HCT116 (cell line): Measurements from ENCODE around the gene SERTAD2.

Experiments used
- FOSL1 ChIP-seq: IDR thresholded peaks from 2 replicates; pipeline ENCODE4 v1.6.1; 2012; ENCODE audit warnings: low read depth
- TCF7L2 ChIP-seq: IDR thresholded peaks from 2 replicates; pipeline ENCODE4 v1.7.0; 2011; ENCODE audit warnings: borderline replicate concordance, inconsistent platforms; ENCODE audit not compliant: insufficient read depth, insufficient read length; ENCODE audit errors: extremely low read depth
- TF ChIP-seq, protein P1 (sequence below): IDR thresholded peaks from 2 replicates; pipeline ENCODE4 v1.6.1; 2012; ENCODE audit warnings: low read depth

DNA sequence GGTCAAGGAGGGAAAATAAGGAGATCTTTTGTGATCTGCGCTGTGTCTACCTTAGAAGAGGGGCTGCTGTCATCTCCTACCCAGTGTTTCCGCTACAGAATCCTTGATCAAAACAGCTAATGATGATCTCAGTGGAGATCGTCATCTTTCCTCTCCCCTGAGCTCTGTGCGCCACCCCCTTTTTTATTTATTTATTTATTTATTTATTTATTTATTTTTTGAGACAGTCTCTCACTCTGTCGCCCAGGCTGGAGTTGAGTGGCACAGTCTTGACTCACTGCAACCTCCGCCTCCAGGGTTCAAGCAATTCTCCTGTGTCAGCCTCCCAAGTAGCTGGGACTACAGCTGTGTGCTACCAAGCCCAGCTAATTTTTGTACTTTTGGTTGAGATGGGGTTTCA, 55.5 kb downstream of the SERTAD2 start:
- TF ChIP-seq FOSL1: no peak
- TF ChIP-seq TCF7L2: no peak
- TF ChIP-seq, protein P1, sequence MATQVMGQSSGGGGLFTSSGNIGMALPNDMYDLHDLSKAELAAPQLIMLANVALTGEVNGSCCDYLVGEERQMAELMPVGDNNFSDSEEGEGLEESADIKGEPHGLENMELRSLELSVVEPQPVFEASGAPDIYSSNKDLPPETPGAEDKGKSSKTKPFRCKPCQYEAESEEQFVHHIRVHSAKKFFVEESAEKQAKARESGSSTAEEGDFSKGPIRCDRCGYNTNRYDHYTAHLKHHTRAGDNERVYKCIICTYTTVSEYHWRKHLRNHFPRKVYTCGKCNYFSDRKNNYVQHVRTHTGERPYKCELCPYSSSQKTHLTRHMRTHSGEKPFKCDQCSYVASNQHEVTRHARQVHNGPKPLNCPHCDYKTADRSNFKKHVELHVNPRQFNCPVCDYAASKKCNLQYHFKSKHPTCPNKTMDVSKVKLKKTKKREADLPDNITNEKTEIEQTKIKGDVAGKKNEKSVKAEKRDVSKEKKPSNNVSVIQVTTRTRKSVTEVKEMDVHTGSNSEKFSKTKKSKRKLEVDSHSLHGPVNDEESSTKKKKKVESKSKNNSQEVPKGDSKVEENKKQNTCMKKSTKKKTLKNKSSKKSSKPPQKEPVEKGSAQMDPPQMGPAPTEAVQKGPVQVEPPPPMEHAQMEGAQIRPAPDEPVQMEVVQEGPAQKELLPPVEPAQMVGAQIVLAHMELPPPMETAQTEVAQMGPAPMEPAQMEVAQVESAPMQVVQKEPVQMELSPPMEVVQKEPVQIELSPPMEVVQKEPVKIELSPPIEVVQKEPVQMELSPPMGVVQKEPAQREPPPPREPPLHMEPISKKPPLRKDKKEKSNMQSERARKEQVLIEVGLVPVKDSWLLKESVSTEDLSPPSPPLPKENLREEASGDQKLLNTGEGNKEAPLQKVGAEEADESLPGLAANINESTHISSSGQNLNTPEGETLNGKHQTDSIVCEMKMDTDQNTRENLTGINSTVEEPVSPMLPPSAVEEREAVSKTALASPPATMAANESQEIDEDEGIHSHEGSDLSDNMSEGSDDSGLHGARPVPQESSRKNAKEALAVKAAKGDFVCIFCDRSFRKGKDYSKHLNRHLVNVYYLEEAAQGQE: no peak
